GM21576 (cell line): ENCODE data around the gene RIMBP2.

Experiments
- ATAC-seq: cut with Tn5 transposase; IDR thresholded peaks from one replicate; pipeline ENCODE4 v1.9.1; 2021; ENCODE audit warnings: mild to moderate bottlenecking, moderate library complexity; ENCODE audit not compliant: unreplicated experiment

The RIMBP2 gene

GRCh38 chr12:130639476-130640424, 76.3 kb downstream of the RIMBP2 start:
- no peak for ATAC-seq

- no peak for ATAC-seq
Observed at GRCh38 chr12:130636370-130636769, 79.7 kb downstream of the RIMBP2 start.

- no peak for ATAC-seq
Observed at GRCh38 chr12:130634866-130635265, 81.2 kb downstream of the RIMBP2 start.

- ATAC-seq, result no peak
Observed at GRCh38 chr12:130633771-130634170, 82.3 kb downstream of the RIMBP2 start.

GRCh38 chr12:130632642-130633041, 83.5 kb downstream of the RIMBP2 start:
- ATAC-seq, result no peak

- ATAC-seq, result no peak
Observed at GRCh38 chr12:130628304-130628703, 87.8 kb downstream of the RIMBP2 start.

- no peak for ATAC-seq
Observed at GRCh38 chr12:130627175-130627574, 88.9 kb downstream of the RIMBP2 start.

GRCh38 chr12:130626601-130627000, 89.5 kb downstream of the RIMBP2 start:
- no peak for ATAC-seq

GRCh38 chr12:130625201-130625600, 90.9 kb downstream of the RIMBP2 start:
- no peak for ATAC-seq

- ATAC-seq, result no peak
Observed at GRCh38 chr12:130622803-130623202, 93.3 kb downstream of the RIMBP2 start.

- ATAC-seq, result no peak
Observed at GRCh38 chr12:130621696-130622298, 94.3 kb downstream of the RIMBP2 start.

- ATAC-seq, result no peak
Observed at GRCh38 chr12:130620756-130621155, 95.3 kb downstream of the RIMBP2 start.

GRCh38 chr12:130620281-130620680, 95.8 kb downstream of the RIMBP2 start:
- no peak for ATAC-seq

- no peak for ATAC-seq
Observed at GRCh38 chr12:130619385-130620001, 96.6 kb downstream of the RIMBP2 start.

GRCh38 chr12:130617219-130617618, 98.9 kb downstream of the RIMBP2 start:
- no peak for ATAC-seq

- no peak for ATAC-seq
Observed at GRCh38 chr12:130615861-130616345, 100.2 kb downstream of the RIMBP2 start.

- ATAC-seq, result no peak
Observed at GRCh38 chr12:130614530-130614905, 101.6 kb downstream of the RIMBP2 start.

GRCh38 chr12:130613831-130614529, 102.1 kb downstream of the RIMBP2 start:
- no peak for ATAC-seq

GRCh38 chr12:130613131-130613530, 103.0 kb downstream of the RIMBP2 start:
- ATAC-seq, result no peak

GRCh38 chr12:130611026-130611905, 104.8 kb downstream of the RIMBP2 start:
- ATAC-seq, result no peak
